ENCODE results near the gene MRGPRE. TPM values are rescaled to one million over a fixed set of nuclear protein-coding genes. Genes with fewer than 3 reads are reported as not detected.

Gene MRGPRE
- total RNA-seq, 6 experiments from 2014 or later, result not detected

- no peaks in the 10 kb centered on the region for H3K4me1 ChIP-seq
- intact Hi-C loops (cut with DNase I), result no loop called here
- H3K27ac ChIP-seq, result no peak overlapping the region
- no peak overlapping the region for H3K4me3 ChIP-seq
- H3K36me3 ChIP-seq, result no peaks in the 10 kb centered on the region
- TF ChIP-seq POLR2A (IDR thresholded peaks at IDR 0.05) (no peak), CTCF (IDR thresholded peaks at IDR 0.05) (peak in 1 of 4 donors; percentile 28)
- 68% methylated on average over 12 of the region's 22 CpGs for WGBS (ENCODE audit: insufficient coverage, low coverage, low lambda C conversion rate, missing lambda C conversion rate)
- H3K27me3 ChIP-seq, result no peaks in the 10 kb centered on the region
- H3K9me3 ChIP-seq, result no peaks in the 10 kb centered on the region
- ATAC-seq (no peak), DNase-seq (peak in 1 of 3 donors; percentile 43)
Observed at GRCh38 chr11:3195251-3196160, 36.7 kb downstream of the MRGPRE start.

- no peaks in the 10 kb centered on the region for H3K9me3 ChIP-seq
- no peaks in the 10 kb centered on the region for H3K4me1 ChIP-seq
- H3K4me3 ChIP-seq, result no peak overlapping the region
- DNase-seq (peak in 1 of 3 donors; percentile 46), ATAC-seq (no peak)
- WGBS (ENCODE audit: insufficient coverage, low coverage, low lambda C conversion rate, missing lambda C conversion rate), result 29% methylated on average over 4 of the region's 12 CpGs
- intact Hi-C loops (cut with DNase I), result no loop called here
- H3K36me3 ChIP-seq, result no peaks in the 10 kb centered on the region
- H3K27ac ChIP-seq, result no peak overlapping the region
- TF ChIP-seq CTCF (IDR thresholded peaks at IDR 0.05) (no peak), POLR2A (IDR thresholded peaks at IDR 0.05) (no peak)
- no peaks in the 10 kb centered on the region for H3K27me3 ChIP-seq
Observed at GRCh38 chr11:3194016-3194816, 38.0 kb downstream of the MRGPRE start.

GRCh38 chr11:3193373-3194015 lies 38.7 kb downstream of the MRGPRE start:
- Histone ChIP-seq H3K4me3 (no peak overlapping the region), H3K27ac (no peak overlapping the region), H3K27me3 (no peaks in the 10 kb centered on the region), H3K36me3 (no peaks in the 10 kb centered on the region), H3K9me3 (no peaks in the 10 kb centered on the region), H3K4me1 (no peaks in the 10 kb centered on the region)
- 43% methylated on average over 4 of the region's 19 CpGs for WGBS (ENCODE audit: insufficient coverage, low coverage, low lambda C conversion rate, missing lambda C conversion rate)
- DNase-seq, result peak in 1 of 3 donors; percentile 45
- intact Hi-C loops (cut with DNase I), result no loop called here
- TF ChIP-seq CTCF (IDR thresholded peaks at IDR 0.05), result no peak
- TF ChIP-seq POLR2A (IDR thresholded peaks at IDR 0.05), result no peak
- no peak for ATAC-seq

GRCh38 chr11:3192511-3193372 lies 39.5 kb downstream of the MRGPRE start:
- Histone ChIP-seq H3K9me3 (no peaks in the 10 kb centered on the region), H3K4me1 (no peaks in the 10 kb centered on the region), H3K4me3 (no peak overlapping the region), H3K27me3 (no peaks in the 10 kb centered on the region), H3K36me3 (no peaks in the 10 kb centered on the region), H3K27ac (no peak overlapping the region)
- ATAC-seq (no peak), DNase-seq (peak in 1 of 3 donors; percentile 35)
- 67% methylated on average over 4 of the region's 14 CpGs for WGBS (ENCODE audit: insufficient coverage, low coverage, low lambda C conversion rate, missing lambda C conversion rate)
- intact Hi-C loops (cut with DNase I), result no loop called here
- TF ChIP-seq CTCF (IDR thresholded peaks at IDR 0.05) (no peak), POLR2A (IDR thresholded peaks at IDR 0.05) (no peak)

All from right lobe of liver (tissue), 6 donors.